ENCODE data around the gene DHRSX. TPM values are rescaled to one million over a fixed set of nuclear protein-coding genes. Genes with fewer than 3 reads are reported as not detected.
"Not testable (repeated sequence)": the region's sequence is repeated elsewhere in the genome, so short reads cannot be mapped to it uniquely, and the experiment has no call there.

The DHRSX gene
- total RNA-seq, 1 donor from 2014 or later: 37.1 TPM

- Mint-ChIP-seq H3K4me3 (ENCODE audit: unreplicated experiment) (no peak overlapping the region), H3K36me3 (ENCODE audit: unreplicated experiment) (peaks cover 11% of the 10 kb centered on the region), H3K27ac (ENCODE audit: unreplicated experiment) (no peak overlapping the region), H3K4me1 (ENCODE audit: low read depth, unreplicated experiment) (no peaks in the 10 kb centered on the region), H3K9me3 (ENCODE audit: unreplicated experiment) (peaks cover 3% of the 10 kb centered on the region), H3K27me3 (ENCODE audit: unreplicated experiment) (peaks cover 4% of the 10 kb centered on the region)
- no peak for DNase-seq
- TF ChIP-seq CTCF (IDR thresholded peaks at IDR 0.05; ENCODE audit: partially characterized antibody, unreplicated experiment): no peak
Measured at GRCh38 chrX:2369206-2369605, 131.6 kb downstream of the DHRSX start.

DNA sequence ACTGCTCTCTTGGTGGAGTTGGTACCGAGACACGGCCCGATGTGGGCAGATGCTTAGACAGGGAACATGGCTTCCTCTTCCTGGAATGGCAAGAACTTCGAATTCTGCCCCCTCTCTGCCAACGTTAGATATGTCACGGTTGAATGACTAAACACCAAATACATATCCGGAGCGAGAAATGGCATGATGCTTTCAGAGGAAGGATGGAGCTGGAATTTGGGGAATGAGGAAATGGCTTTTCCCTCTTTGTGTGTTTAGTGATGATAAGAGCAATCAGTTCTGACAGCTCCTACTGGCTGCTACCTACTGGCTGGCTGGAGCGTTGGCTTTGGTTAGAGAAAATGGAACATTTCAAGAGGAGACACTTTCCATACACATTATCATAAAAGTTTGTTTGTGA, 140.0 kb downstream of the DHRSX start:
- TF ChIP-seq CTCF (IDR thresholded peaks at IDR 0.05; ENCODE audit: partially characterized antibody, unreplicated experiment): no peak
- H3K4me3 Mint-ChIP-seq (ENCODE audit: unreplicated experiment): no peak overlapping the region
- no peak overlapping the region for H3K27ac Mint-ChIP-seq (ENCODE audit: unreplicated experiment)
- peaks cover 2% of the 10 kb centered on the region for H3K9me3 Mint-ChIP-seq (ENCODE audit: unreplicated experiment)
- DNase-seq: no peak
- H3K36me3 Mint-ChIP-seq (ENCODE audit: unreplicated experiment): peaks cover 19% of the 10 kb centered on the region
- H3K4me1 Mint-ChIP-seq (ENCODE audit: low read depth, unreplicated experiment): peaks cover 3% of the 10 kb centered on the region
- H3K27me3 Mint-ChIP-seq (ENCODE audit: unreplicated experiment): no peaks in the 10 kb centered on the region

DNA sequence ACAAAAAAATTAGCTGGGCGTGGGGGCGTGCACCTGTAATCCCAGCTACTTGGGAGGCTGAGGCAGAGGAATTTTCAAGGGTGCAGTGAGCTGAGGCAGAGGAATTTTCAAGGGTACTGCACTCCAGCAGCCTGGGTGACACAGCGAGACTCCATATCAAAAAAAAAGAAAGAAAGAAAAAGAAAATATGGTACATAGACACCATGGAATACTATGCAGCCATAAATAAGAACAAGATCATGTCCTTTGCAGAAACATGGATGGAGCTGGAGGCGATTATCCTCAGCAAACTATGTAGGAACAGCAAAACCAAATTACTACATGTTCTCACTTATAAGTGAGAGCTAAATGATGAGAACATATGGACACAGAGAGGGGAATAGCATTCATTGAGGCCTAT, 141.3 kb downstream of the DHRSX start:
- H3K4me1 Mint-ChIP-seq (ENCODE audit: low read depth, unreplicated experiment); H3K4me3 Mint-ChIP-seq (ENCODE audit: unreplicated experiment); DNase-seq; H3K9me3 Mint-ChIP-seq (ENCODE audit: unreplicated experiment); H3K27ac Mint-ChIP-seq (ENCODE audit: unreplicated experiment); H3K27me3 Mint-ChIP-seq (ENCODE audit: unreplicated experiment): not testable (repeated sequence)
- H3K36me3 Mint-ChIP-seq (ENCODE audit: unreplicated experiment): peaks cover 18% of the 10 kb centered on the region

- Mint-ChIP-seq H3K9me3 (ENCODE audit: unreplicated experiment) (peaks cover 5% of the 10 kb centered on the region), H3K4me3 (ENCODE audit: unreplicated experiment) (no peak overlapping the region), H3K27me3 (ENCODE audit: unreplicated experiment) (peaks cover 4% of the 10 kb centered on the region), H3K27ac (ENCODE audit: unreplicated experiment) (no peak overlapping the region), H3K4me1 (ENCODE audit: low read depth, unreplicated experiment) (peaks cover 1% of the 10 kb centered on the region), H3K36me3 (ENCODE audit: unreplicated experiment) (no peaks in the 10 kb centered on the region)
- TF ChIP-seq CTCF (IDR thresholded peaks at IDR 0.05; ENCODE audit: partially characterized antibody, unreplicated experiment): no peak
- no peak for DNase-seq
Measured at GRCh38 chrX:2351999-2352995, 148.5 kb downstream of the DHRSX start.

GRCh38 chrX:2351321-2351720, 149.5 kb downstream of the DHRSX start:
- no peak for DNase-seq
- Mint-ChIP-seq H3K27ac (ENCODE audit: unreplicated experiment) (no peak overlapping the region), H3K9me3 (ENCODE audit: unreplicated experiment) (peaks cover 4% of the 10 kb centered on the region), H3K36me3 (ENCODE audit: unreplicated experiment) (peaks cover 9% of the 10 kb centered on the region), H3K27me3 (ENCODE audit: unreplicated experiment) (peaks cover 4% of the 10 kb centered on the region), H3K4me1 (ENCODE audit: low read depth, unreplicated experiment) (no peaks in the 10 kb centered on the region), H3K4me3 (ENCODE audit: unreplicated experiment) (no peak overlapping the region)
- TF ChIP-seq CTCF (IDR thresholded peaks at IDR 0.05; ENCODE audit: partially characterized antibody, unreplicated experiment): no peak

DNA sequence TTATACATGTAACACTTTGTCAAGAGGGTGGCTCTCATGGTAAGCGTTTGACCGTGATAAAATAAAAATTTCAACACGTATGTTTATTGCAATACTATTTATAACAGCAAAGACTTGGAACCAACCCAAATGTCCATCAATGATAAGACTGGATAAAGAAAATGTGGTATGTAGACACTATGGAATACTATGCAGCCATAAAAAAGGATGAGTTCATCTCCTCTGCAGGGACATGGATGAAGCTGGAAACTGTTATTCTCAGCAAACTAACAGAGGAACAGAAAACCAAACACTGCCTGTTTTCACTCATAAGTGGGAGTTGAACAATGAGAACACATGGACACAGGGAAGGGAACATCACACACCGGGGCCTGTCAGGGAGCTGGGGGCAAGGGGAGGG, 150.1 kb downstream of the DHRSX start:
- not testable (repeated sequence) for DNase-seq; H3K27me3 Mint-ChIP-seq (ENCODE audit: unreplicated experiment); H3K4me3 Mint-ChIP-seq (ENCODE audit: unreplicated experiment); H3K9me3 Mint-ChIP-seq (ENCODE audit: unreplicated experiment); H3K27ac Mint-ChIP-seq (ENCODE audit: unreplicated experiment); H3K4me1 Mint-ChIP-seq (ENCODE audit: low read depth, unreplicated experiment)
- peaks cover 13% of the 10 kb centered on the region for H3K36me3 Mint-ChIP-seq (ENCODE audit: unreplicated experiment)

GRCh38 chrX:2350036-2350435, 150.7 kb downstream of the DHRSX start:
- not testable (repeated sequence) for H3K4me3 Mint-ChIP-seq (ENCODE audit: unreplicated experiment); H3K9me3 Mint-ChIP-seq (ENCODE audit: unreplicated experiment); H3K4me1 Mint-ChIP-seq (ENCODE audit: low read depth, unreplicated experiment); H3K27me3 Mint-ChIP-seq (ENCODE audit: unreplicated experiment); H3K27ac Mint-ChIP-seq (ENCODE audit: unreplicated experiment); DNase-seq
- peaks cover 13% of the 10 kb centered on the region for H3K36me3 Mint-ChIP-seq (ENCODE audit: unreplicated experiment)
